HCEC 1CT (cell line): ENCODE measurements around the gene AGRN.
A peak's percentile ranks its signal among the peaks of the same experiment; 100 is the strongest.

Source experiments
- DNase-seq: peaks from one replicate; pipeline ENCODE4 v3.0.0-alpha.2; 2017

AGRN gene

DNA sequence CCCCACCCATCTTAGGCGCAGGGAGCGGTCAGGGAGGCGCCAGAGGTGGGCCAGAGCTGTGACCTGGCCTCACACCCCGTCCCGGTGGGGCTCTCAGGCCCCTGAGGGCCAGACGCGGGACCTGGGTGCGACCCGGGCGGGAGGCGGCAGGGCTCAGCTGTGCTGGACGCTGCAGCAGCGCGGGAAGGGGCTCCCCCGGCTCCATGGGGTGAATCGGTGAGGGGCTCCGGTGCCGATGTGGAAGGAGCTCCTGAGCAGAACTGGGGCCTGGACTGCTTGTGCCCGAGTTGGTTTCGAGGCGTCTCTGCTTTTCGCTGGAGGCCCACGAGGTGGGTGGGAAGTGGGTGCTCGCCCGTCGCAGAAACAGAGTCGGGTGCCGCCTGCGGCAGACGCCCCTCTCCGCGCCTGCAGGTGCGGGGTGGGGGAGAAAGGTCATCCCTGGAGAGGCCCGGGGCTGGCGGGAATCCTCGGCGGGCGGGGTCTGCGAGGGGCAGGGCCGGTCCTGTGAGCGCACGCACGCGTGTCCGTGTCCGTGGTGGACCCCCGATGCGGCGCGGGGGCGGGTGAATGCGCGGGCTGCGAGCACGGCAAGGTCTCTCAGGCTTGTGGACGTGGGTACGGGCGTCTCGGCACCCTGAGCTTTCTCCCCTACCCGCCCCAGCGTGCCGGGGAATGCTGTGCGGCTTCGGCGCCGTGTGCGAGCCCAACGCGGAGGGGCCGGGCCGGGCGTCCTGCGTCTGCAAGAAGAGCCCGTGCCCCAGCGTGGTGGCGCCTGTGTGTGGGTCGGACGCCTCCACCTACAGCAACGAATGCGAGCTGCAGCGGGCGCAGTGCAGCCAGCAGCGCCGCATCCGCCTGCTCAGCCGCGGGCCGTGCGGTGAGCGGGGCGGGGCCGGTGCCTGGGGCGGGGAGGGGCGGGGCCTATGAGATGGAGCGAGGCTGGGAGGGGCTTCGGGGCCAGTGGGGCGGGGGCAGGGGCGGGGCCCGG lies 20.4 kb downstream of the AGRN start:
- DNase-seq: peak; percentile 67

- DNase-seq: no peak
Observed at GRCh38 chr1:1041092-1041523, 21.2 kb downstream of the AGRN start.

DNA sequence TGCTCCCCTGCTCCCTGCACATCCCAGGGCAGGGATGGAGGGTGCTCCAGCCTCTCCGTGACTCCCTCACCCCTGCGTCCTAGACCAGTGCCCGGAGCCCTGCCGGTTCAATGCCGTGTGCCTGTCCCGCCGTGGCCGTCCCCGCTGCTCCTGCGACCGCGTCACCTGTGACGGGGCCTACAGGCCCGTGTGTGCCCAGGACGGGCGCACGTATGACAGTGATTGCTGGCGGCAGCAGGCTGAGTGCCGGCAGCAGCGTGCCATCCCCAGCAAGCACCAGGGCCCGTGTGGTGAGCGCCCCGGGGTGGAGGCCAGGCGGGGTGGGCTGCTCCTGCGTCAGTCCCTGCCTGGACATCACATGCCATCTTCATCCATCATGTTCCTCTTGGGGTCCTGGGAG lies 22.0 kb downstream of the AGRN start:
- no peak for DNase-seq

- no peak for DNase-seq
Observed at GRCh38 chr1:1042835-1043234, 22.9 kb downstream of the AGRN start.

- no peak for DNase-seq
Observed at GRCh38 chr1:1043411-1043810, 23.5 kb downstream of the AGRN start.

DNA sequence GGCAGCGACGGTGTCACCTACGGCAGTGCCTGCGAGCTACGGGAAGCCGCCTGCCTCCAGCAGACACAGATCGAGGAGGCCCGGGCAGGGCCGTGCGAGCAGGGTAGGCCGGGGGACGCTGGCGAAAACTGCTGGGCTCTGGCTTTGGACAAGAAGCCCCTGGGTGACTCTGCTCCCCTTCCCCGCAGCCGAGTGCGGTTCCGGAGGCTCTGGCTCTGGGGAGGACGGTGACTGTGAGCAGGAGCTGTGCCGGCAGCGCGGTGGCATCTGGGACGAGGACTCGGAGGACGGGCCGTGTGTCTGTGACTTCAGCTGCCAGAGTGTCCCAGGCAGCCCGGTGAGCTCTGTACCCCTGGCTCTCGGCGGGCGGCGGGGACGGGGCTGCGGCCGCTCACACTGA lies 24.0 kb downstream of the AGRN start:
- no peak for DNase-seq

GRCh38 chr1:1044455-1045078 lies 24.6 kb downstream of the AGRN start:
- DNase-seq: no peak

GRCh38 chr1:1045129-1045528 lies 25.2 kb downstream of the AGRN start:
- no peak for DNase-seq

GRCh38 chr1:1046243-1046642 lies 26.3 kb downstream of the AGRN start:
- no peak for DNase-seq

GRCh38 chr1:1046767-1047166 lies 26.8 kb downstream of the AGRN start:
- no peak for DNase-seq

DNA sequence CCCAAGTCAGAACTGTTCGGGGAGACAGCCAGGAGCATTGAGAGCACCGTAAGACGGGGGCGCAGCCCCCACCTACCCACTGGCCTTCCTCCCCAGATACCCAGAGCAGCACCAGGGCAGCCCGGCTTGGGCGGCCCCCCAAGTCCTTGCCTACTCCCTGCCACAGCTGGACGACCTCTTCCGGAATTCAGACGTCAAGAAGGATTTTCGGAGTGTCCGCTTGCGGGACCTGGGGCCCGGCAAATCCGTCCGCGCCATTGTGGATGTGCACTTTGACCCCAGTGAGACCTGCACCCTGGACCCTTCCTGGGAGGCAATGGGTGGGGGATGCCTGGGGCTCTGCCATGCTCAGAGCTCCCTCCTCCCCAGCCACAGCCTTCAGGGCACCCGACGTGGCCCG lies 27.5 kb downstream of the AGRN start:
- no peak for DNase-seq

- DNase-seq: no peak
Observed at GRCh38 chr1:1047963-1048362, 28.0 kb downstream of the AGRN start.

DNA sequence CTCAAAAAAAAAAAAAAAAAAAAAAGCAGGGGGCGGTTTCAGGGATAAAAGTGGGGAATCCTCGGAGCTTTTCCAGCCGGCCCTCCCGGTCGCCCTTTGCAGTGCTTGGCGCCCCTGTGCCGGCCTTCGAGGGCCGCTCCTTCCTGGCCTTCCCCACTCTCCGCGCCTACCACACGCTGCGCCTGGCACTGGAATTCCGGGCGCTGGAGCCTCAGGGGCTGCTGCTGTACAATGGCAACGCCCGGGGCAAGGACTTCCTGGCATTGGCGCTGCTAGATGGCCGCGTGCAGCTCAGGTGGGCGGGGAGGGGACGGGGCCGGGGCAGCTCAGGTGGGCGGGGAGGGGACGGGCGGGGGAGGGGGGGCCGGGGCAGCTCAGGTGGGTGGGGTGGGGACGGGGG lies 28.8 kb downstream of the AGRN start:
- DNase-seq: no peak

- DNase-seq: no peak
Observed at GRCh38 chr1:1049318-1050165, 29.6 kb downstream of the AGRN start.

DNA sequence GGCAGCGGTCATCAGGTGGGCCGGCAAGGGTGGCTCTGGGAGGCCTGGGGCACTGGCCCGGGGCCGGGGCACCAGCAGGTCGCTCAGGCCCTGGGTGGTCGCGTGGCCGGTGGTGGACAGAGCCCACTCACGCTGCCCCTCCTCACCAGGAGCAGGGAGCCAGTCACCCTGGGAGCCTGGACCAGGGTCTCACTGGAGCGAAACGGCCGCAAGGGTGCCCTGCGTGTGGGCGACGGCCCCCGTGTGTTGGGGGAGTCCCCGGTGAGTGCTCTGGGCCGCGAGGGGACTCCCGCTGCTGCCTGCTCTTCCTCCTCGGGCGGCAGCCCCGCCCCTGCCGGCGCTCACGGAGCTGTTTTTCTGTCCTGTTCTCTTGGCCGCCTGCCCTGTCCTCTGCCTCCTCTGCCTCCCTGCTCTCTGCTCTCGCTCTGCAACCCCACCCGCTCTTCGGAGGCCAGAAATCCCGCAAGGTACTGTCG lies 30.7 kb downstream of the AGRN start:
- DNase-seq: no peak

DNA sequence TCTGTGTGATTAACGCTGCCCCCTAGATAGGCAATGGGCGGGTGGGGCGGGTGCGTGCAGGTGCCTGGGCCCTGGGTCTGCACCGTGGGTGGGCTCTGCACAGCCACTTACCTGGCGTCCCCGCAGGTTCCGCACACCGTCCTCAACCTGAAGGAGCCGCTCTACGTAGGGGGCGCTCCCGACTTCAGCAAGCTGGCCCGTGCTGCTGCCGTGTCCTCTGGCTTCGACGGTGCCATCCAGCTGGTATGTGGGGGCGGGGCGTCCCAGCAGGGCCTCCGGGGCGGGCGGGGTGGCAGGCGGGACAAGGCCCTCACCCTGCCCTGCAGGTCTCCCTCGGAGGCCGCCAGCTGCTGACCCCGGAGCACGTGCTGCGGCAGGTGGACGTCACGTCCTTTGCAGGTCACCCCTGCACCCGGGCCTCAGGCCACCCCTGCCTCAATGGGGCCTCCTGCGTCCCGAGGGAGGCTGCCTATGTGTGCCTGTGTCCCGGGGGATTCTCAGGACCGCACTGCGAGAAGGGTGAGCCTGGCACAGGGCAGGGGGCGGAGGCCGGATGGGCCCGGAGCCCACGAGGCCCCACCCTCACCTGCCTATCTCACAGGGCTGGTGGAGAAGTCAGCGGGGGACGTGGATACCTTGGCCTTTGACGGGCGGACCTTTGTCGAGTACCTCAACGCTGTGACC lies 31.3 kb downstream of the AGRN start:
- no peak for DNase-seq

DNA sequence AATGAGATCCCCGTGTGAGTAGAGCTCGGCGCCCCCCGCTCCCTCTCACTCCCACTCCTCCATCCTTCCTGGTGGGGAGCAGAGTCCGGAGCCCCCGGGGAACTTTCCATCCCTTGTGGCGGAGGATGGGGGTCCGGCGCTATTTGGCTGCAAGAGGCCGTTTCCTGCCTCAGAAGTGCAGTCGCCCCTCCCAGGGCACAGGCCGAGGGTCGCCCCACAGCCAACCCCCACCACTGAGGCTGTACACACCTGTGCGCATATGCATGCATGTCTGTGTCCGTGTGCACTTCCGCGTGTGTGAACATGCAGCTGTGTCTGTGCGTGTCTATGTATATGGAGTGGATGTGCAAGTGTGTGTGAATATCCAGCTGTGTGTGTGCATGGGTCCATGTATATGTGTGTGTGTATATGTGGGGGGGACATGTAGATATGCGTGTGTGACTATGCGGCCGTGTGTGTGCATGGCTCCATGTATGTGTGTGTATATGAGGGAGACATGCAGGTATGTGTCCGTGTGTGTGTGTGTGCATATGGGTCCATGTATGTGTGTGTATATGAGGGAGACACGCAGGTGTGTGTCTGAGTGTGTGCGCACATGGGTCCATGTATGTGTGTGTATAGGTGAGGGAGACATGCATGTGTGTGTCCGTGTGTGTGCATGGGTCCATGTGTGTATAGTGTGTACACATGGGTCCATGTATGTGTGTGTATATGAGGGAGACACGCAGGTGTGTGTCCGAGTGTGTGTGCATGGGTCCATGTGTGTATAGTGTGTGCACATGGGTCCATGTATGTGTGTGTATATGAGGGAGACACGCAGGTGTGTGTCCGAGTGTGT lies 32.3 kb downstream of the AGRN start:
- DNase-seq: no peak

GRCh38 chr1:1053022-1053421 lies 33.1 kb downstream of the AGRN start:
- no peak for DNase-seq

DNA sequence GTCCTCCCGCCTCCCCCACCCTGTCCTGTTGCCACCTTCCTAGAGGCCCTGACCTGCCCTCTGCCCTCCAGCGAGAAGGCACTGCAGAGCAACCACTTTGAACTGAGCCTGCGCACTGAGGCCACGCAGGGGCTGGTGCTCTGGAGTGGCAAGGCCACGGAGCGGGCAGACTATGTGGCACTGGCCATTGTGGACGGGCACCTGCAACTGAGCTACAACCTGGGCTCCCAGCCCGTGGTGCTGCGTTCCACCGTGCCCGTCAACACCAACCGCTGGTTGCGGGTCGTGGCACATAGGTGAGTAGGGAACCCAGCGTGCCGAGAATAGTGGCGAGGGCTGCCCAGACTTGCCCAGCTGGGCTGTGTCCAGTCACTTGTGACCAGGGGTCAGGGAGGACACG lies 33.8 kb downstream of the AGRN start:
- DNase-seq: no peak

DNA sequence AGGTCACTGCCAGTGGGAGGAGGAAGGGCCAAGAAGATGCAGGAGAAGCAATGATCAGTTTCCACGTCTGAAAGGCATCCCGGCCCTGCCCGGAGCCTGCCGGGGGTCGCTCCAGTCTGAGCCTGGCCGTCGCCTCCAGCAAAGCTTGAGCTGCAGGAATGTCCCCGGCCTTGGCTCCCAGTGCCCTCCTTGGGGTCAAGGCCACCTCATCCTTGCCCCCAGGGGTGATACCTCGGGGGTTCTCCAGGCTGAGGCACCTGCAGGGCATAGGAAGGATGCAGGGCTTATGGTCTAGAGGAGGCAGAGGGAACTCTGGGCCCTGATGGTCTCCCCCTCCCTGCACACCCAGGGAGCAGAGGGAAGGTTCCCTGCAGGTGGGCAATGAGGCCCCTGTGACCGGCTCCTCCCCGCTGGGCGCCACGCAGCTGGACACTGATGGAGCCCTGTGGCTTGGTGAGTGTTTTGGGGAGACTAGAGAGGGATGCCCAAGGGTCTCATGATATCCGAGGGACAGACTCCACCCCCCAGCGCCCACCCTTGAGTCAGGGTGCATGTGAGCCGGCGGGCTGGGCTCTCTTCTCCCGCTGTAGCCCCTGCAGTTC lies 34.3 kb downstream of the AGRN start:
- no peak for DNase-seq

- no peak for DNase-seq
Observed at GRCh38 chr1:1054971-1055370, 35.1 kb downstream of the AGRN start.
